Natural killer cell (primary cell): ENCODE data around the gene TK1. TPM values are rescaled to one million over a fixed set of nuclear protein-coding genes. Genes with fewer than 3 reads are reported as not detected.

ENCODE experiments used
- ATAC-seq, 3 donors: fragments of 150-1000 bp in 2 of 3; fragments of 200-7000 bp in 1 of 3; cut with Tn5 transposase; 1 replicate in 1 of 3; 2 replicates in 2 of 3; pipeline ENCODE4 v1.10.0; 2021; ENCODE audit warnings: mild to moderate bottlenecking in 2 of 3, moderate library complexity in 2 of 3
- DNase-seq, 2 donors: peaks; one replicate each; pipeline versions ENCODE4 v3.0.0 to v3.0.0-alpha.2; 2013 to 2021; ENCODE audit warnings: mixed read lengths in 1 of 2
- H3K27ac ChIP-seq: one replicate; pipeline ENCODE4 v1.5.1; 2013; ENCODE audit warnings: mild to moderate bottlenecking, low read length
- H3K27me3 ChIP-seq: one replicate; pipeline ENCODE4 v1.6.1; 2013; ENCODE audit warnings: low read length; ENCODE audit not compliant: control insufficient read depth, insufficient read depth
- H3K36me3 ChIP-seq: one replicate; pipeline ENCODE4 v1.6.1; 2013; ENCODE audit warnings: low read length; ENCODE audit not compliant: control insufficient read depth, insufficient read depth
- H3K4me1 ChIP-seq: one replicate; pipeline ENCODE4 v1.6.1; 2013; ENCODE audit warnings: low read length; ENCODE audit not compliant: control insufficient read depth, insufficient read depth
- H3K4me3 ChIP-seq: one replicate; pipeline ENCODE4 v1.5.1; 2013; ENCODE audit warnings: low read length
- H3K9me3 ChIP-seq: one replicate; pipeline ENCODE4 v1.6.1; 2013; ENCODE audit warnings: low read length; ENCODE audit not compliant: control insufficient read depth, insufficient read depth
- H3K27ac Mint-ChIP-seq, 2 donors: one replicate each; pipeline ENCODE4 v1.8.0; 2022; ENCODE audit warnings: mild to moderate bottlenecking in 2 of 2, mixed read lengths in 2 of 2, moderate library complexity in 1 of 2
- H3K27me3 Mint-ChIP-seq, 2 donors: one replicate each; pipeline ENCODE4 v1.8.0; 2022; ENCODE audit warnings: low read depth in 2 of 2, mixed read lengths in 2 of 2
- H3K36me3 Mint-ChIP-seq: one replicate; pipeline ENCODE4 v1.8.0; 2022; ENCODE audit warnings: mixed read lengths
- H3K4me1 Mint-ChIP-seq, 2 donors: one replicate each; pipeline ENCODE4 v1.8.0; 2022; ENCODE audit warnings: mixed read lengths in 2 of 2
- H3K4me3 Mint-ChIP-seq: one replicate; pipeline ENCODE4 v1.8.0; 2022; ENCODE audit warnings: mild to moderate bottlenecking, moderate library complexity, mixed read lengths
- H3K9me3 Mint-ChIP-seq, 2 donors: one replicate each; pipeline ENCODE4 v1.8.0; 2022; ENCODE audit warnings: mixed read lengths in 2 of 2
- WGBS: methylation state at CpG from one replicate; pipeline ENCODE4 v1.1.7; 2013; ENCODE audit warnings: missing lambda C conversion rate; ENCODE audit not compliant: insufficient coverage; 5-methylcytosine and 5-hydroxymethylcytosine counted together
- intact Hi-C: fragments of 100-400 bp; cut with micrococcal nuclease; formaldehyde crosslinking; loops from one replicate; pipeline ENCODE4 v1.14.2; 2022
- total RNA-seq, 4 donors: library from RNA; stranded (reverse); fragments of 120-200 nt in 1 of 4; gene quantifications; one replicate each; pipeline versions ENCODE4 v1.2.3 to v1.2.4, GENCODE V29; 2013 to 2022
- TF ChIP-seq, protein P1 (sequence below): fragments of 200-600 bp; IDR thresholded peaks from one replicate; pipeline ENCODE4 v1.8.0; 2022; ENCODE audit warnings: antibody characterized with exemption

Gene TK1
- total RNA-seq, 3 donors from 2014 or later (not counting 1 experiment from before 2014, with no cell fraction given) = 2.1 to 5.1 (median 3.9) TPM

DNA sequence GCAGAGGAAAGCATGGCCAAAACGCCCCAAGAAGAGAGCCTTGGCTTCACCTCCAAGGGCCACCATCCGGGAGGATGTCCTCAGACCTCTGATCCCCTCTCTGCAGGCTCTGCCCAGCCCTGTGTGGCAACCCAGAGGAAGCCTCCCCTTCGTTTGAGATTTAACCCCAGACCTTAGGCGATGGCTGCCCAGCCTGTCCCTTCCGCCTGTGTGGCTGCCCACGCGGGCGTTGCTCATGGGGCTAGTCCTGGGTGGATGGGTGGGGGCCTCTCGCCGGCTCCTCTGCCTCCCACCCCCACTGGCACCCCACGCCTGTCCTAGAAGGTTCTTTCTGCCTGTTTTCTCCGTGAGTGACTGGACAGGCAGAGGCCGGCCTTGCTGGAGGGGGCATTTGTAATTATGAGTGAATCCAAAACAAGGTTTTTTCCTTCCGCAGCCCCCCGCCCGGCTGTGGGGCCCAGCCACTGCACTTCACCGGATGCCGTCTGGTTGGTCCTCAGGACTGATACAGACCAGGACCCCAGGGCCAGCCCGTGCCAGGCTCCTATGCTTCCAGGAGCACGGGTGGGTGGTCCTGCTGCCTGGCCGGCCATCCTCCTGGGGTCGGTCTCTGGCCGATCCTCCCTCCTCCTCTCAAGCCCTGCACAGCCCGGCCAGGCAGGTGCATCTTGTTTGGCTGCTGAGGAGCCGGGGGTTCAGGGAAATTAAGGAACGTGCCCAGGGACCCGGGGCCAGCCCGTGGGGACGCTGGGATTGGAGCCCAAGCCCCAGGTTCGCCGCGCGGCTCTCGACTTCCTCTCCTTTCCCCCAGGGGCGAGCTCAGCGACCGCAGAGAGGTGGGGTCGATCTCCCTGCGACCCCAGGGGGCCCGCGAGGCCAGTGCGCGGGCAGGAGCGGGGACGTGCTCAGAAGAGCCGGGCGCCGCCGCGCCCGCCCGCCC, 44.4 kb upstream of the TK1 start, which contains the start of gene TMEM235:
Gene TMEM235 (plus strand): TSS at position 636 of the 940 bp plus-strand sequence. CDS start 393 bp downstream, outside the sequence.
- no peak within 1 kb of the TSS for H3K4me3 Mint-ChIP-seq
- Histone ChIP-seq H3K27ac (no peak within 1 kb of the TSS), H3K36me3 (no peaks in the 10 kb centered on the region), H3K9me3 (no peaks in the 10 kb centered on the region), H3K27me3 (peaks cover 23% of the 10 kb centered on the region), H3K4me1 (peaks cover 10% of the 10 kb centered on the region), H3K4me3 (no peak within 1 kb of the TSS)
- ATAC-seq (no peak), DNase-seq (no peak)
- WGBS = 28% methylated on average over 44 of the region's 52 CpGs
- H3K4me1 Mint-ChIP-seq = peaks cover 4% of the 10 kb centered on the region in 2 donors
- peaks cover 25 to 28% of the 10 kb centered on the region in 2 donors for H3K27me3 Mint-ChIP-seq
- no peak within 1 kb of the TSS for H3K27ac Mint-ChIP-seq
- no peaks in the 10 kb centered on the region for H3K9me3 Mint-ChIP-seq
- TF ChIP-seq, protein P1, sequence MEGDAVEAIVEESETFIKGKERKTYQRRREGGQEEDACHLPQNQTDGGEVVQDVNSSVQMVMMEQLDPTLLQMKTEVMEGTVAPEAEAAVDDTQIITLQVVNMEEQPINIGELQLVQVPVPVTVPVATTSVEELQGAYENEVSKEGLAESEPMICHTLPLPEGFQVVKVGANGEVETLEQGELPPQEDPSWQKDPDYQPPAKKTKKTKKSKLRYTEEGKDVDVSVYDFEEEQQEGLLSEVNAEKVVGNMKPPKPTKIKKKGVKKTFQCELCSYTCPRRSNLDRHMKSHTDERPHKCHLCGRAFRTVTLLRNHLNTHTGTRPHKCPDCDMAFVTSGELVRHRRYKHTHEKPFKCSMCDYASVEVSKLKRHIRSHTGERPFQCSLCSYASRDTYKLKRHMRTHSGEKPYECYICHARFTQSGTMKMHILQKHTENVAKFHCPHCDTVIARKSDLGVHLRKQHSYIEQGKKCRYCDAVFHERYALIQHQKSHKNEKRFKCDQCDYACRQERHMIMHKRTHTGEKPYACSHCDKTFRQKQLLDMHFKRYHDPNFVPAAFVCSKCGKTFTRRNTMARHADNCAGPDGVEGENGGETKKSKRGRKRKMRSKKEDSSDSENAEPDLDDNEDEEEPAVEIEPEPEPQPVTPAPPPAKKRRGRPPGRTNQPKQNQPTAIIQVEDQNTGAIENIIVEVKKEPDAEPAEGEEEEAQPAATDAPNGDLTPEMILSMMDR = no peak
- H3K36me3 Mint-ChIP-seq = no peaks in the 10 kb centered on the region
- intact Hi-C loops = no loop called here

DNA sequence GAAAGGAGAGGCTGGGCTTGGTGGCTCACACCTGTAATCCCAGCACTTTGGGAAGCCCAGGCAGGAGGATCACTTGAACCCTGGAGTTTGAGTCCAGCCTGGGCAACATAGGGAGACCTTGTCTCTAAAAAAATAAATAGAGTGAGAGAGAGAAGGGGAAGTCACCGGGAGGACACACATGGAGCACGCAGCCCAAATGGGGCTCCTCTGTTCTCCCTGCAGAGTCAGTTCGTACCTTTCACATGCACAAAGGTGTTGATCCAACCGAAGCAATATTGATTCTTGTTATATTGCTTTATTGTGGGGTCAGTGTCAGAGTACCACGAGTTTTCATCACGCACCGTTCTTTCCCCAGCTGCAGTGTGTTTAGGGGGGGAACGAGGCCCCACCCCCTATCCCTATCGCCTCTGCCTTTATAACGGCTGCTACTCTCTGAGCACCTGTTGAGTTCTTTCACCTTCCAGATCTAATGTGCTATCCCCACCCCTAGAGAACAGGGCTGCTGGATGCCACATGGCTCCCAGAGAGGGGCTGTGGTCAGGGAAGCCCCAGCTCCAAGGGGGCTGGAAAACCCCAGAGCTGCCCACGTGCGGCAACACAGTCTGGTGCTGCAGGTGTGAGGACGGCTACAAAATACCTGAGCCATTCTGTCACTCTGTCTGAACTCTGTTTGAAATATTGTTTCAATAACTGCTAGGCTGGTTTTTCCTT, 43.6 kb upstream of the TK1 start:
- WGBS = 63% methylated on average over 13 of the region's 13 CpGs
- Mint-ChIP-seq H3K36me3 (no peaks in the 10 kb centered on the region), H3K4me1 (peaks cover 4% of the 10 kb centered on the region in 2 donors), H3K9me3 (no peaks in the 10 kb centered on the region), H3K27me3 (peaks cover 25 to 28% of the 10 kb centered on the region in 2 donors), H3K27ac (no peak overlapping the region), H3K4me3 (no peak overlapping the region)
- Histone ChIP-seq H3K36me3 (no peaks in the 10 kb centered on the region), H3K9me3 (no peaks in the 10 kb centered on the region), H3K27me3 (peaks cover 23% of the 10 kb centered on the region), H3K4me3 (no peak overlapping the region), H3K4me1 (peaks cover 10% of the 10 kb centered on the region), H3K27ac (no peak overlapping the region)
- DNase-seq = peak in 1 of 2 donors; percentile 33
- ATAC-seq = no peak
- TF ChIP-seq, protein P1 = no peak
- intact Hi-C loops = no loop called here

DNA sequence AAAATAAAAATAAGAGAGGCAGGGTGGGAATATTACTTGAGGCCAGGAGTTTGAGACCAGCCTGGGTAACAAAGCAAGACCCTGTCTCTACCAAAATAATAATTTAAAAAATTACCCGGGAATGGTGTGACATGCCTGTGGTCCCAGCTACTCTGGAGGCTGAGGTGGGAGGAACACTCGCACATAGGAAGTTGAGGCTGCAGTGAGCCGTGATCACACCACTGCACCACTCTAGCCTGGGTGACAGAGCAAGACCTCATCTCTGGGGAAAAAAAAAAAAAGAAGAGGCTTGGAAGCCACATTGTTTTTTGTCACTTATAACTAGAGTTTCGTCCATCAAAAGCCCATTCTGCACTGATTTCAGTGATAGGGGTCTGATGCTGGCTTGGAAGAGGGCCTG, 41.3 kb upstream of the TK1 start:
- H3K9me3 ChIP-seq = no peaks in the 10 kb centered on the region
- TF ChIP-seq, protein P1 = no peak
- no peaks in the 10 kb centered on the region for H3K36me3 ChIP-seq
- H3K27me3 ChIP-seq = peaks cover 23% of the 10 kb centered on the region
- Mint-ChIP-seq H3K4me1 (peaks cover 4% of the 10 kb centered on the region in 2 donors), H3K27me3 (peaks cover 25 to 28% of the 10 kb centered on the region in 2 donors), H3K9me3 (no peaks in the 10 kb centered on the region), H3K36me3 (no peaks in the 10 kb centered on the region), H3K27ac (no peak overlapping the region), H3K4me3 (no peak overlapping the region)
- peaks cover 10% of the 10 kb centered on the region for H3K4me1 ChIP-seq
- H3K4me3 ChIP-seq = no peak overlapping the region
- no peak overlapping the region for H3K27ac ChIP-seq
- ATAC-seq (no peak), DNase-seq (no peak)
- 37% methylated on average over 3 of the region's 4 CpGs for WGBS
- intact Hi-C loops = no loop called here
